ENCODE data around the gene SKP1.
"Not testable (repeated sequence)": the region's sequence is repeated elsewhere in the genome, so short reads cannot be mapped to it uniquely, and the experiment has no call there.

Gene SKP1

DNA sequence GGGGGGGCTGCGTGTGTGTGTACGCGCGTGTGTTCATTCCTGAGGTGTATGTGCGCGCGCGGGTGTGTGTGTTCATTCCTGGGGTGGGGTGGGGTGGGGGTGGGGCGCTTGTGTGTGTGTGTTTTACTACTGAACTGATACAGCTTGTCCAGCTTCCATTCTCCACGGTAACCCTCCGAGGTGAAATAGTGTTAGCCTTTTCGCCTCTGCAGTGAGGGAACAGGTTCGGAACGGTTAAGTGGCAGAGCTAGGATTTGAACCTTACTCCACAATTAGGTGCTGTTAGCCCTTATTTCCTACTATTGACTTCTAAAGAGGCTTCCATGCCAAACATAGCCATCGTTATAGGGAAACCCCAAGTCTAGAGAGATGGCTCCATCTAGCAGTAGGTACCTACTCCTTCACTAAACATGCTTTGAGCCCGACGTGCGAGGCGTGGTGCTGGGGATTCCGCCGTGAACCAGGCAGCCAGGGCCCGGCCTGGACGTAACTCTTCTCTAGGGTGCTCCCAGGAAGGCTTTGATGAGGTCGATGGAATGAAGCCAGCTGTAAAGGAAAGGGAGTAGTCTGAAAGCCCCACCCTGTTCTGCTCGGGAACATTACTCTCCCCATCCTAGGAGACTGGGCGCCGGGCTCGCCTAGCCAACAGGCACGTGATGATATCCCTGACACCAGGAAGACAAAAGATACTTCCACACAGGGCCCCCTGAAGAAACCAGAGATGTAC lies 782 bp upstream of the SKP1 start:
- no peak for DNase-seq (ENCODE audit: low read depth in 2 of 2)

DNA sequence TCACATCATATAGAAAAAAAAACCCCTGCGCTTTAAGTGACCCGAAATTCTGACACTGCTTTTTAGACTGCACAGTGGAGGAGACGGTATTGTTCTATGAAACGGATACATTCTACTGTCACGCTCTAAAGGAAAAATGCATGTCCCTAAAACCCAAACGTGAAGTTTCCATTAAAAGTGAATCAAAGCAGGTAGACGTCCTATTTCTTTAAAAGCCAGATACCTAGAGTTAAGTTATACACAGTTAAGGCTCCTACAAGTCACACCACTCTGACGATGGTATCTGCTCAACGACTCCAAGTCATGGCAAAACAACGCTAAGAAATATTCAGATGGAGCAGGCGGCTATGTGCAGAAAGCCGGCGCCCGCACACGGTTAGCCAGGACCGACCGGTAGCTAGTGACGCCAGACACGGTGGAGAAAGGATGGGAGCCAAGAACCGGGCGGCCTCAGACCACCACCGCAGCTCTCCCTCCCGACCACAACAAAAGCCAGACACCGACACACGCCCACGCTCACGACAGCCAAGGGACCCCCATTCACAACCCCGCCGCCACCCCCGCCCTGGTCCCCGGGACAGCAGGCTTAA lies 734 bp downstream of the SKP1 start:
- DNase-seq (ENCODE audit: low read depth in 2 of 2), result no peak

DNA sequence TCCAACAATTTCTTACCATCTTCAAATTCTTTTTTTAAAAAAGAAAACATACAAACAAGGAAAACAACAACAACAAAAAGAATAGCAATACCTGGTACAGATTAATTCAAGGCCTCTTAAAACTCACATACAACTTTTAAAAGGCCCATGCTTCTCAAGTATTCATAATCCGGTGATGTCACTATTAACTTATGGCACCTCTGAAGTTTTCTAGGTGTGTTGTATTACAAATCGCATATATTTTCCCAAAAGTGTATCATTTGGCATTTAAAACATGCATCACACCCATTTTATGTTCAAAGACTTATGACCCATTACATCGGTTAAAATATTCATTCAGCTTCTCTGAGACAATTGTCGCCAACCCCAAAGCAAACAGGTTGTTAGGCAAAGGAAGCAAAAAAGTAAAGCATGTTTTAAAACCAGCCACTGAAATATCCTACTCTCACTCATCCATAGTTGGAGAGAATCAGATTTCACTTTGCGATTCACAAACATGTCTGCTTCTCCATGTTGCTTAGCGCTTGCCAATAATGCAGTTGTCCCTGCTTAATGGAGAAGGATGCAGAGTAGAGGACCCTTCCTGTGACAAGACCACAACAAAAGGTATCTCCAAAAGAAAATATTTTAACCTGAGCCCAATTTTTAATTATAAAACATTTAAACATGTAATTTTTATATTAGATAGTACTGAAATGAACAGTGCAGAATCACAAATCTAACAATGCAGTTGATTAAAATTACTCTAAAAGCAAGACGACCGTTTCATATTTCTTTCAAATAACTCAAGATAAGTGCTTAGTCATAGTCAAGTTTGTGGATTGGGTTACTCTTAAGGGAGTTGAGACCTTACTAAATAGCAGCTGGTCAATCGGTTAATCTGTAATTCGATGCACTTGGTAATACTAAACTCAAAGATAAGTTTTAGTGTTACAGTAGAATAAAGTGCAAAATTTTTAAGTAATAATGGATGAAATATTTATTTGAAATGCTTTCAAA lies 1.6 kb downstream of the SKP1 start:
- DNase-seq (ENCODE audit: low read depth in 2 of 2), result no peak

DNA sequence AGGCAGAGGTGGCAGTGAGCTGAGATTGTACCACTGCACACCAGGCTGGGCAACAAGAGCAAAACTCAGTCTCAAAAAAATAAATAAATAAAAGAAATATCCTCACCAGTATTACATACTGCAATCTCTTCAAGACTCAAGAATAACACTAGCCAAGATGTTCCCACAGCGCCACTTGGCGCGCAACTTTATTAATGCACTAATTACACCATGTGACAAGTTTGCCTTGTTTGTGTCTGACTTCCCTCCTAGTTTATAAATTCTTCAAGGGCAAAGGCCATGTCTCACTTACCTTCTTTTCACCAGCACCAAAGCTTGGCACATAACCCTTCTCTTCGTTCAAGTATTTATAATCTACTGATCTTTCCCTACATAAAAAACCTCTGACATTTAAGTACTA lies 4.8 kb downstream of the SKP1 start:
- DNase-seq (ENCODE audit: low read depth in 2 of 2), result no peak

DNA sequence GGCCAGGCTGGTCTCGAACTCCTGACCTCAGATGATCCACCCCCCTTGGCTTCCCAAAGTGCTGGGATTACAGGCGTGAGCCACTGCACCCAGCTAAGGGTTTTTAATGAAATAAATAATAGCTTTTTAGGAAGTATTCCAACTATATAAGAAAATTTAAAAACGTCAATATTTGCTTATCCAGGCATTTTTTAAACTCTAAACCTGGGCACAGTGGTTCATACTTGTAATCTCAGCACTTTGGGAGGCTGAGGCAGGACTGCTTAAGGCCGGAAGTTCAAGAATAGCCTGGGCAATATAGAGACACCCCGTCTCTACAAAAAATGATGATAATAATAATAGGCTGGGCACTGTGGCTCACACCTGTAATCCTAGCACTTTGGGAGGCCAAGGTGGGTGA lies 14.2 kb downstream of the SKP1 start:
- DNase-seq (ENCODE audit: low read depth in 2 of 2), result no peak

DNA sequence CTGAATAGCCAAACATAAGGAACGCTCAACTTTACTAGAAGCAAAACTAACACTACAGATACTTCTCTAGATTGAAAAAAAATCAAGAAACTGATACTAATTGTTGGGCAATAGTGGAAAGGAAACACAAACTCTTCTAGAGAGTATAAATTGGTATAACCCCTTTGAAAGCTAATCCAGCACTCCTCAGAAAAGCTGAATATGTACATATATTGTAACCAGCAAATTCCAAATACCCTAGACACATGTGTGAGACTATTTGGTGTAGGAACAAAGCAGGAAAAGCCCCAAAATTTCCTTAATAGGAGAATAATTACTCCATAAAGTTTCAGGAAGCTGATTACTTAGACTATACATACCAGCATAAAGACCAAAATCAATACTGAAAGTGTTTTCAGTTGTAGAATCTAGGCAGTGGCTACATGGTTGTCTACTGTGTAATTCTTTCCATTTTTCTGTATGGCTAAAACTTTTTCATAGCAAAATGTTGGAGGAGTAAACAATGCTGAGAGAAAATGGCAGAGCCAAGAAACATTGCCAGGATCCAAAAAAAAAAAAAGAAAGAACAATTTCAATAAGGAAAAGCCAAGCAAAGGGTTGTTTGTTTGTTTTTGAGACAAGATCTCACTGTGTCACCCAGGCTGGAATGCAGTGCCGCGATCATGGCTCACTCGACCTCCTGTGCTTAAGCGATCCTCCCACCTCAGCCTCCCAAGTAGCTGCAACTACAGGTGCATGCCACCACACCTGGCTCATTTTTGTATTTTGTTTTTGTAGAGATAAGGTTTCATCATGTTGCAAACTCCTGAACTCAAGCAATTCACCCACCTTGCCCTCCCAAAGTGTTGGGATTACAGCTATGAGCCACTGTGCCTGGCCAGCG lies 15.0 kb downstream of the SKP1 start:
- DNase-seq (ENCODE audit: low read depth in 2 of 2), result no peak

GRCh38 chr5:134153657-134154056 lies 23.1 kb downstream of the SKP1 start:
- no peak for DNase-seq (ENCODE audit: low read depth in 2 of 2)

GRCh38 chr5:134153241-134153640 lies 23.5 kb downstream of the SKP1 start:
- DNase-seq (ENCODE audit: low read depth in 2 of 2), result no peak

- DNase-seq (ENCODE audit: low read depth in 2 of 2), result not testable (repeated sequence)
Observed at GRCh38 chr5:134152173-134152832, 24.4 kb downstream of the SKP1 start.

- no peak for DNase-seq (ENCODE audit: low read depth in 2 of 2)
Observed at GRCh38 chr5:134151723-134152122, 25.0 kb downstream of the SKP1 start.

GRCh38 chr5:134149571-134150303 lies 27.0 kb downstream of the SKP1 start:
- no peak for DNase-seq (ENCODE audit: low read depth in 2 of 2)

- no peak for DNase-seq (ENCODE audit: low read depth in 2 of 2)
Observed at GRCh38 chr5:134148986-134149539, 27.7 kb downstream of the SKP1 start.

DNA sequence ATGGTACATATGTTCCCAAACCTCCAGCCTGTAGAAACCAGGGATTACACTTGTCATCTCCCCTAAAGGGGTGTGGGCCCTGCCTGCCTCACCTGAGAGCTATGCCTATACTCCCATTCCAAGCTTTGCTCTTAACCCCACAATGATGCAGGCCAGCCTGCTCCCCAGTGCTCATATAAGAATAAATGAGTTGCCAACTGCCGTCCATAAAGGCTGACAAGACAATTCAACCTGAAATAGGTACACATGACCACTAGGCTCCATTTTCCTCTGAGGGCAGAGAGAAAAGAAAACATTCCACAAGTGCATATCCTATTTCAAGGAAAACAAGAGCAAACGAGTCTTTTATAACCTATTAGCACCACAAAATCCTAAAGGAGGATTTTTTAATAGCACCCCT lies 28.4 kb downstream of the SKP1 start:
- no peak for DNase-seq (ENCODE audit: low read depth in 2 of 2)

- DNase-seq (ENCODE audit: low read depth in 2 of 2), result no peak
Observed at GRCh38 chr5:134146651-134147518, 29.9 kb downstream of the SKP1 start.

DNA sequence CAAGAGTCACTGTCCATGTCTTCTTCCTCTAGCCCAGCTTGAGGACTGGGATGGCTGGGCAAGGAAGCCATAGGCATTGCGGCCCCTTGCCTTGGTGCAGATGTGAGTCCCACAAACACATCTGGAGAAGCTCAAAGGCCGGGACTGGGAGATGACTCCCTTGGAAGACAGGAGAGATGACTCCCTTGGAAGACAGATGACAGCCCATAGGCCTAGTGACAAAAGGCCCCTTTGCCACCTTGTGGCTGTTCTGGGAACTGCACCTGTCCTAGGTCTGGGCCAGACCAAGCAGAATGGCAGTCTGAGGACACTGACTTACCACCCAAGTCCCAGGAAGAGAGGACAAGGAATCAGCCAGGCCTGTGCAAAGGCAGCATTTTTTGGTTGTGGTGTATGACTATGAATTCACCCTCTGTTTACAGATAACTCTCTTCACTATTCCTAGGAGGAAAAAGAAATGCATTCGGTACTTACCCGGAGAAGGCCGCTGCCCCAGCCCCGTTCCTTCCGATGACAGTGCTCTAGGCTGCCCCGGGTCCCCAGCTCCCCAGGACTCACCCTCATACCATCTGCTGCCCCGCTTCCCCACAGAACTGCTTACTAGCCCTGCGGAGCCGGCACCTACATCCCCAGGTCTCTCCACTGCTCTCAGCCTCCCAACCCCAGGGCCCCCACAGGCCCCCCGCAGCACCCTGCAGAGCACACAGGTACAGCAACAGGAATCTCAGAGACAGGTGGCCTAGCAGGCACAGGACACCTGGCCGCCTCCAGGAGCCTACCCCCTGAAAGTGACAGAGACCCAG lies 30.8 kb downstream of the SKP1 start:
- DNase-seq (ENCODE audit: low read depth in 2 of 2), result peak; percentile 68 to 81

DNA sequence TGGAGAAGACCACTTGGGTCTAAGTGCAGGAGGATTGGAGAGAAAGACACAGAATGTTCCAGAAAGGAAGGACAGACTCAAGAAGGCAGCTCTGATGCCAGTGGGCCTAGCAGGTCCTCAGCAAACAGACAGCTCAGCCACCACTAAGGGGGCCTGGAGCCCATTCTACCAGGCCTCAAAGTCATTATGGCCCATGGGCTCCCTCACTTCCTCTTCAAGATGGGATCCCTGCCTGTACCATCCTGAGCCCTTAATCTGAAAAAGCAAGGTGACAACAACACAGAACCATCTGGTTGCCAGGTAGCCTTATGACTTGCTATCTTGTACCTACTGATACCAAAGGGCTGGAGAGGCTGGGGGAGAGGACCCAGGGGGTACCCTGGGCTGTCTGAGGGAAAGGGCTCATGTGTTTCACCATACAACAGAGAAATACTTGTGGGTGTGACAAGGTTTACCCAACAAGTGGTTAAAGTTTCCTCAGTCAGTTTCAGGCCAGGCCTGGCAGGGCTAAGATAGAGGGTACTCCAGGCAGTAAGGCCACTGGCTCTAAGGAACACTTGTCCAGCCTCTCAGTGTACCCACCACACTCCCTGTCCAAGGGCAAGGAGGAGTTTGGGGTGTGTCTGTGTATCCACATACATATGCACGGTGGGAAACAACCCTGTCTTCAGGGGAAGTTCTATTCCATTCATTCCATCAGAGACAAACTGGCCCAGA lies 31.6 kb downstream of the SKP1 start:
- DNase-seq (ENCODE audit: low read depth in 2 of 2), result no peak
